ENCODE data around the gene SLC37A2. TPM values are rescaled to one million over a fixed set of nuclear protein-coding genes. Genes with fewer than 3 reads are reported as not detected.

The SLC37A2 gene
- total and polyA plus RNA-seq, 2 of the 4 experiments (the other 2 are of a cell fraction): 0.72 to 1.1 TPM

- H3K18ac ChIP-seq (ENCODE audit: low read depth, low read length): no peak overlapping the region
- POLR2A ChIA-PET (ENCODE audit: unreplicated experiment): no interaction called here
- TF ChIP-seq MAFK (IDR thresholded peaks at IDR 0.05; ENCODE audit: low read depth, low read length) (no peak), MXI1 (IDR thresholded peaks at IDR 0.05; ENCODE audit: borderline replicate concordance, low read depth, low read length) (no peak), BHLHE40 (IDR thresholded peaks at IDR 0.05; ENCODE audit: low read depth, low read length) (no peak), SMC3 (IDR thresholded peaks at IDR 0.05; ENCODE audit: low read depth, low read length) (no peak), RAD21 (IDR thresholded peaks at IDR 0.05; ENCODE audit: low read length) (no peak), USF2 (IDR thresholded peaks at IDR 0.05; ENCODE audit: low read depth, low read length) (no peak), CHD1 (IDR thresholded peaks at IDR 0.05; ENCODE audit: low read depth, low read length) (no peak), NFE2L2 (IDR thresholded peaks at IDR 0.05; ENCODE audit: low read depth, low read length) (no peak), POLR2A (IDR thresholded peaks at IDR 0.05; ENCODE audit: low read depth, low read length) (no peak), RFX5 (IDR thresholded peaks at IDR 0.05; ENCODE audit: low read depth, low read length) (no peak), MAZ (IDR thresholded peaks at IDR 0.05; ENCODE audit: borderline replicate concordance, low read depth, low read length) (no peak), FOS (IDR thresholded peaks at IDR 0.05; ENCODE audit: low read depth, low read length) (no peak), CEBPB (IDR thresholded peaks at IDR 0.05; ENCODE audit: low read depth, low read length) (no peak), RCOR1 (IDR thresholded peaks at IDR 0.05; ENCODE audit: insufficient replicate concordance, low read length) (no peak), ELK1 (IDR thresholded peaks at IDR 0.05; ENCODE audit: borderline replicate concordance, low read depth, low read length) (no peak), CTCF (conservative IDR thresholded peaks at IDR 0.05; ENCODE audit: low read depth, low read length) (no peak)
- H4K8ac ChIP-seq (ENCODE audit: low read depth in 2 of 2, low read length in 2 of 2): no peak overlapping the region
- no peak overlapping the region for H3K27ac ChIP-seq (ENCODE audit: insufficient read depth, low read length)
- intact Hi-C loops (cut with micrococcal nuclease) (no loop called here), dilution Hi-C loops (cut with HindIII; ENCODE audit: low sequenced_read_pairs, unreplicated experiment) (no loop called here), in situ Hi-C loops (cut with MboI; ENCODE audit: low sequenced_read_pairs) (no loop called here)
- no peaks in the 10 kb centered on the region for H3K4me1 ChIP-seq (ENCODE audit: control insufficient read depth, insufficient read depth, low read length)
- H2AFZ ChIP-seq (replicated peaks; ENCODE audit: low read length, poor library complexity): no peak overlapping the region
- H3K9ac ChIP-seq (ENCODE audit: low read depth, low read length): no peak overlapping the region
- no peaks in the 10 kb centered on the region for H3K9me1 ChIP-seq (ENCODE audit: insufficient read depth, low read length)
- no peak overlapping the region for H3K23ac ChIP-seq (ENCODE audit: low read depth, low read length)
- H3K14ac ChIP-seq (replicated peaks; ENCODE audit: low read depth, low read length): no peak overlapping the region
- no peak overlapping the region for H3K56ac ChIP-seq (ENCODE audit: extremely low read depth, insufficient read depth, low read length)
- no peak overlapping the region for H2AK5ac ChIP-seq (ENCODE audit: low read depth, low read length)
- H3K36me3 ChIP-seq (ENCODE audit: control insufficient read depth, insufficient read depth, low read length): no peaks in the 10 kb centered on the region
- no peak overlapping the region for H3K4ac ChIP-seq (ENCODE audit: low read depth, low read length)
- no TSS peak for BruUV-seq (replicated peaks)
- H2BK120ac ChIP-seq (ENCODE audit: low read depth, low read length): no peak overlapping the region
- CTCF ChIA-PET: no interaction called here
- H2BK20ac ChIP-seq (ENCODE audit: low read depth, low read length): no peak overlapping the region
- no peak overlapping the region for H4K91ac ChIP-seq (ENCODE audit: insufficient read depth, low read depth, low read length)
- H2AK9ac ChIP-seq (replicated peaks; ENCODE audit: low read depth, low read length, poor library complexity): no peak overlapping the region
- H3K27me3 ChIP-seq (ENCODE audit: control insufficient read depth, insufficient read depth, low read length): no peaks in the 10 kb centered on the region
- no peaks in the 10 kb centered on the region for H3K9me3 ChIP-seq (ENCODE audit: control insufficient read depth, insufficient read depth, low read length)
- H3K4me2 ChIP-seq (ENCODE audit: low read depth, low read length): no peak overlapping the region
- no peak overlapping the region for H4K5ac ChIP-seq (ENCODE audit: low read depth, low read length)
- no peaks in the 10 kb centered on the region for H4K20me1 ChIP-seq (ENCODE audit: insufficient read depth, low read length)
- DNase-seq: no peak
- no peak overlapping the region for H2BK15ac ChIP-seq (ENCODE audit: low read depth, low read length)
- ATAC-seq (ENCODE audit: low read depth): no peak
- H3K79me1 ChIP-seq (ENCODE audit: low read depth in 1 of 2, low read length in 2 of 2): no peaks in the 10 kb centered on the region
- no peak overlapping the region for H2BK5ac ChIP-seq (ENCODE audit: low read depth, low read length, poor library complexity, severe bottlenecking)
- no peak overlapping the region for H3K4me3 ChIP-seq (ENCODE audit: insufficient read depth, low read depth, low read length)
Observed at GRCh38 chr11:125016413-125016812, 46.7 kb upstream of the SLC37A2 start.

Data from IMR-90 (cell line).